Right renal cortex interstitium (tissue), 3 donors: ENCODE measurements around the gene CPT2. TPM values are rescaled to one million over a fixed set of nuclear protein-coding genes. Genes with fewer than 3 reads are reported as not detected.
A peak's percentile ranks its signal among the peaks of the same experiment; 100 is the strongest.

Experiments used
- DNase-seq, 3 donors: peaks; one replicate each; pipeline ENCODE4 v3.0.0-alpha.2; 2013; ENCODE audit warnings: low read depth in 3 of 3, low spot score in 2 of 3
- polyA plus RNA-seq, 3 donors: library from polyadenylated mRNA; unstranded; fragments of 120-200 nt; gene quantifications; one replicate each; pipeline ENCODE4 v1.2.1, GENCODE V29; 2013; ENCODE audit not compliant: insufficient read length in 3 of 3

CPT2 gene
- polyA plus RNA-seq, 3 donors, result 28.0 to 31.3 (median 30.6) TPM

DNA sequence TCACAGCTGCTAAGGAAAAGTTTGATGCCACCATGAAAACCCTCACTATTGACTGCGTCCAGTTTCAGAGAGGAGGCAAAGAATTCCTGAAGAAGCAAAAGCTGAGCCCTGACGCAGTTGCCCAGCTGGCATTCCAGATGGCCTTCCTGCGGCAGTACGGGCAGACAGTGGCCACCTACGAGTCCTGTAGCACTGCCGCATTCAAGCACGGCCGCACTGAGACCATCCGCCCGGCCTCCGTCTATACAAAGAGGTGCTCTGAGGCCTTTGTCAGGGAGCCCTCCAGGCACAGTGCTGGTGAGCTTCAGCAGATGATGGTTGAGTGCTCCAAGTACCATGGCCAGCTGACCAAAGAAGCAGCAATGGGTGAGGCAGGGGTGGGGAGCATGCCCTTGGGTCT is 14.3 kb downstream of the CPT2 start:
- DNase-seq, result no peak

DNA sequence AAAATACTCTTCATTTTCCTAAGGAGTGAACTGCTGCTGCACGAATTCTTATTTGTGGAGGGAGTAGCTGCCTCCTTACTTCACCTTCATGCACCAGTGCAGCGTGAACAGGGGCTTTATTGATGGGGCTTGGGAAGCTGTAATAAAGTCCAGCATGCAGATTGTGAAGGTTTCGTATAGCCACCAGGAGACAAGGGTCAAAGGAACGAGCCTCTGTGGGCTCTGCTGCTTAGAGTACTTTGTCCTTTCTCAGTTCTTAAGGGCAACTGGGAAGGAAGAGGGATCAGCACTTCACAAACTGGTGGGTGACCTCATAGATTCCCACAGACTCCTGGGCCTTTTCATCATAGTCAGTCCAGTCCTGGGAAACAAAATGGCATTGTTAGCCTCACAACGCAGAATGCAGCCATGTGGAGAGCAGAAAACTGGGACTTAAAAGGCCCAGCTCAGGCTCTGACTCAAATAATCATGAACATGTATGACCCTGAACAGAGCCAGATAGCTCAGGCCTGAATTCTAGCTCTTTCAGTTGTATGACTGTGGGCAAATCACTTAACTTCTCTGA is 17.8 kb downstream of the CPT2 start:
- DNase-seq, result no peak

DNA sequence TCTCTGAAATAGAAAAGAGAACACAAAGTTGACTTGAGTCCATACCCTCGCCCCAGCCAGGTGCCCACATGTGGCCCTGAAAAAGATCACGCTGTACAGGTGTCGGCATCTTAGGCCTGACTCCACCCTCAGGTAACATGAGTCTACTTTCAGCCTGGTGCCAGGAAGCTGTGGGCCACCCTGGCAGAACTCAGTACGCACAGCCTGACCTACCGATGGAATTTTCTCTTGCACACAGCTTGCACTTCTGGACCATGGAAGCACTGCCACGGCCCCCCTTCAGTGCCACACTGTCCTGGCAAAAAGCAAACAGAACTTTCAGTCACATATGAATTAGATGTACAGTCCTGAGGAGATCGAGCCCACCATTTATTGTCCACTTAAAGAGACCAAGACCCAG is 21.6 kb downstream of the CPT2 start:
- DNase-seq, result no peak

DNA sequence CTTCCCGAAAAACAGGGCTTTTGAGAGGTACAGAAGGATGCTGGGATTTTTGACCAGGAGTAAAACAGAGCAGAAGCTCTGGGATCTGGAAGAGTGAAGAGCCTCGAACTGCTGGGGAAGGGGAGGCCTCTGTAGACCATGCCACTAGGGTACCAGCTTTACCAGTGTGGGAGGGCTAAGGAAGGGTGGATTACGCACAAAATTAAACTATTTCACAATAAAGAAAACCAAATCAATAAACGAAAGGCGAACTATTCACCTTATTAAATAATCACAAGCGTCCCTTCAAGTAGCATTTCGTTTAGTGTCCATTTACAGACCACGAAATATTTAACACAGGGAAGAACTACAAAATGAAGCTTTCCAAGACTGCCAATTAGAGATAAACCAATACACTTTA is 23.1 kb downstream of the CPT2 start:
- no peak for DNase-seq

DNA sequence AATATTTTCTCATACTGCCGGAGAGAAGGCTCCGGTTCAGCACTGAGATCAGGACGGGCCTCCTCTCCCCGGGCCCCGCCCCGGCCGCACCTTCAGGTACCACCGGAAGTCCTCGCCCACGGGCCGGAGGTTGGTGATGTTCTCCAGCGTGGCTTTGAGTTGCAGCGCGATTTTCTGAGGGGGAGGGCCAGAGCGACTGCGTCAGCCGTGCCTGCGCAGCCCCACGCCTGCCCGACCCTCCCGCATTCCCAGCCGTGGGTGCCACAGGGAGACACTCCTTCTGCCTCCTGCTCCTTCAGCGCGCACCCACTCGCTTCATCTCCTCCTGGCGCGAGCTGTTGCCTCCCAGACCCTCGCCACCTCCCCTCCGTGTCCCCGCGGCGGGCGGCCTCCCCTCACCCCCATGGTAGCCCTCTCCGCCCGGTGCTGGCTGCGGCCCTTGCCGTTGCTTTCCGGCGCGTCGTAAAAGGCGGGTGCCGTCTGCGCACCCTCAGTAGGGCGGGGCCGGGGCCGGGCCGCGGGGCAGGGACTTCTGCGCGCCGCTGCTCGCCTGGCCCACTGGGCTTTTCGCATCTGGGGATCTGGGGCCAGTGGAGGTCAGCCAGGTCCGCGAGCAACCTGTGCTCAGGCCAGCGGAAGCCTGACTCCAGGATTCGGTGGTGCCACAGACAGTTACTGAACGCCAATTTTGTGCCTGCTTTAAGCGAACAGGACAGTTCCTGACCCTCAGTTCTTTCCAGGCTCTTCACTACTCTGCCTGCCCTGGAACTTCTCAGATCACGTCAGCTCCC is 23.7 kb downstream of the CPT2 start, which contains the start of gene CZIB:
Gene CZIB, minus strand, starts transcription at position 464 of the 791 bp plus-strand sequence. Its CDS starts 59 bp downstream, at position 405.
- DNase-seq, result peak; percentile 65 to 88 (median 86)

- DNase-seq, result no peak
Measured at GRCh38 chr1:53220962-53221286, 24.3 kb downstream of the CPT2 start.

GRCh38 chr1:53237638-53238037 is 41.0 kb downstream of the CPT2 start:
- no peak for DNase-seq

DNA sequence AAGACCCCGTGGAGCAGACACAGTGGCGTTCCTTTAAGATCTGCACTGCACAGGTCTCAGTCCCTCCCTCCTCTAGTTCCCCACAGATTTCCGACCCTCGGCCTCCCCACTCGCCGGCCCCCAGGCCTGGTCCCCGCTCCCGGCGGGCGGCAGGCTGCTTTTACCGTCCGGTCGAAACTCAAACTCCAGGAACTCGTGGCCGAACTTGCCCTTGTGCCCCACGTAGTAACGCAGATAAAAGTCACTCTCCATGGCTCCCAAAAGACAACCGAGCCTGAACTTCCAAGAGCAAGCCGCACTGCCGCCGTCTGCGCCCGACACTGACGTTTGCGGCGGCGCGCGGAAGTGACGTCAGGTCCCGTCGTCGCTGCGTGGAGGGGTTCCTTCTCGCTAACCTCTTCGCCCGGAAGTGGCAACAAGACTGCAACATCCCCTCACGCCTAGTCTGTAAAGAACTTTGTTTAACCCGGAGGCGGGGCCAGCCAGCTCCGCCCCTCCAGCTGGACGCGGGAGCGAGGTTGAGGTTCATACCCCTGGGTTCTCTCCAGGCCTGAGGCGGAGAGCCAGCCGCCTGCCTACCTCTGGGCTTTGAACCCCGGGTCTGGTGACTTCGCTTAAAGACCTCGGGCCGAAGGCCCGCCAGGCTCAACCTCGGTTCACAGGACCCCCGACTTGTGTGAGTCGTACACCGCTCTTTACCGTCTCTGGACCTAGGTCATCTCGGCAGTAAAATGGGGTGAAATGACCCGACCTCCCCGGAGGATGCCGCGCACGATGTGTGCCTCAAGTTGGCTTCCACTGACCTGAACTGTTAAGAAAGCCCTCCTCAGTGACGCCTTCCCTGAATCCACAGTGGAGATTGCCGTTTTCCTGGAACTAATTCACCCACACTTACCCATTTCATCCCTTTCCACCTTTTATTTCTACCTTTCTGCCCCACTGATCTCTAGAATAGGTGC is 41.9 kb downstream of the CPT2 start, which contains the start of gene MAGOH:
Gene MAGOH, minus strand, starts transcription at position 322 of the 959 bp plus-strand sequence. Its CDS starts 70 bp downstream, at position 252.
- peak; percentile 87 to 88 (median 88) for DNase-seq

DNA sequence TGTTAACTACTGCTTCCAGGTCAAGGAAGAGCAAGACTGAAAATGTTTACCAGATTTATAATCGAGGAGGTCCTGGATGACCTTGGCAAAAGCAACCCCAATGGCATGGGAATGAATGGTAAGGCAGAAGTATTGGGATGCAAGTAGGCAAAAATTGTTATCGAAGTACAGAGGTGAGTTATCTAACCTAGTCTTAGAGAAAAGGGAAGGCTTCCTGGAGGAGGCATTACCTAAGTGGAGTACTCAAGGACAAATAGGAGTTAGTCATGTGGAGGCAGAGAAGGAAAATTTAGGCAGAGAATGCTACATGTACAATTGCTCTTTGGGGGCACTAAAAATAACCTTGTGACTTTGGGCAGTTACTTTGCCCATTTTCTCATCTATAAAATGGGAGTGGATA is 45.2 kb downstream of the CPT2 start:
- DNase-seq, result no peak

DNA sequence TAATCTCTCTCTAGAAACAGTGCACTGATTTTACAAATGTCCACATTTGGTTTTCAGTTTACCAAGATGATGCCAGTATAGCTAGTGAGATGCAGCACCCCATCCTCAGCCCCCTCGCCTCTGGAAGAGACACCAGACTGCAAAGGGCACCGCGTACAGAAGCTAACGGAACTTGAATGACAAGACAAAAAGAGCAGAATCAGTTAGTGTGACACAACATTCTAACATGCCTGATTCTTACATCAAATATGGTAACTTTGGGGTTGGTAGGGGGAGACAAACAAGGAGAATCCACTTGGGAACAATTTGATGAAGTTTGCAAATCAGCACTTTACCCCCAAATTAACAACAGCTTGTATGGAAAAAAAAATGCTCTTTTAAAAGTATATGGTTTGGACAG is 45.8 kb downstream of the CPT2 start:
- no peak for DNase-seq

DNA sequence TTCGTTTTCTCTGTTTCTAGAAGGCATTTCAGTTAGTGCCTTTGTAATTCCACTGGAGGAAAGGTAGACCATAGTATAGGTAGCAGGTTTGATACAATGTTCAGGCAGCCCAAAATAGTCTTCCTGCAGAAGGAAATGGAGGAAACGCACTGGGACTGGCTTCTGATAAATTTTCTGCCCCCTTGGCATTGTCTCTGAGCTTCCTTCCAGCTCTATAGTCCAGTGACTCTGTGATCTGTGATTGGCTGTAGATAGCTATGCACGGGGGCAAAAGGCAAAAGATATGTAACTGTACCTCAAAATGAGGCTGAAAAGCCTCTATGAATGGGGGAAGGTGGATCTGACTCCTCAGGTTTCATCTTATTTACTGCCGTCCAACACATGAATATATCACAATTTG is 47.5 kb downstream of the CPT2 start:
- no peak for DNase-seq

GRCh38 chr1:53246261-53247134 is 49.9 kb downstream of the CPT2 start:
- no peak for DNase-seq

GRCh38 chr1:53249706-53250105 is 53.1 kb downstream of the CPT2 start:
- no peak for DNase-seq

DNA sequence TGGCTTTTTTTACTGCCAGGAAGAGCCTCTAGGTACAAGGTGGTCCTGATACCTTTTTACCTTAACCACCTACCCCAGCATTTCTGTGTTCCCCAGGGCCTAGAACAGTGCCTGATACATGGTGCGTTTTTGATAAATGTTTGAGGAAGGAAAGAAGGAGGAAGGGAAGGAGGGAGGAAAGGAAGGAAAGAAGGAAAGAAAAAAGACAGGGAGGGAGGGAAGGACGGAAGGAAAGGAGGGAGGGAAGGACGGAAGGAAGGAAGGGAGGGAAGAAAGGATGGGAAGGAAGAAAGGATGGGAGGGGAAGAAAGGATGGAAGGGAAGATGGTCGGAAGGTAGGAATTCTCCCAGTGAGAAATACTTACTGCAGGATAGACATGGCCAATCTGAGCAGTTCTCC is 53.7 kb downstream of the CPT2 start:
- no peak for DNase-seq

DNA sequence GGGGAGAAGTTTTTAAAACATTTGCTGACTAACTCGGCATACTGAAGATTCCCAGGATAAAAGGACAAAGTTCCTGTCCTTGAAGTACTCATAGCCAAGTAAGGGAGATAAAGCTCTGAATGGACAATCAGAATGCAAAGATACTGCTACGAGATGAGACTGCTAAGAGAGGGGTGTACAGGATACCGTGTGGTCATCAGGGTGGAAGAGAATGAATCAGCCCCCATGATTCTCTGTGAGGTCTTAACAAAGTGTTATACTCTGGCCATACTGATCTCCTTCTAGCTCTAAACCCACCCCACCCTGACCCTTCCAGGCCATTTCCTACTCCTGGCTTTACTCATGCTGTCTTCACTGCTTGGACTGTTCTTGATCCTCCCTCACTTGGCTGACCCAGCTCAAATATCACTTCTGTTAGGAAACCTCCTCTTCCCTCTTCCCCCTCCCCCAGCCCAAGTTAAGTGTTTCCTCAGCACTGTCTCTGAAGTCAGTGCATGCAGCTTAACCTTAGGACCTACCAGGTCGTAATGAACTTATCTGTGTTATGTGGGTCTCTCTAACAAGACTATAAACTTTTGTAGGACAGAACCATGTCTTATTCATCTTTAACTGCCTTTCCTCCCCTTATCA is 57.5 kb downstream of the CPT2 start:
- no peak for DNase-seq

GRCh38 chr1:53255031-53255430 is 58.4 kb downstream of the CPT2 start:
- no peak for DNase-seq

DNA sequence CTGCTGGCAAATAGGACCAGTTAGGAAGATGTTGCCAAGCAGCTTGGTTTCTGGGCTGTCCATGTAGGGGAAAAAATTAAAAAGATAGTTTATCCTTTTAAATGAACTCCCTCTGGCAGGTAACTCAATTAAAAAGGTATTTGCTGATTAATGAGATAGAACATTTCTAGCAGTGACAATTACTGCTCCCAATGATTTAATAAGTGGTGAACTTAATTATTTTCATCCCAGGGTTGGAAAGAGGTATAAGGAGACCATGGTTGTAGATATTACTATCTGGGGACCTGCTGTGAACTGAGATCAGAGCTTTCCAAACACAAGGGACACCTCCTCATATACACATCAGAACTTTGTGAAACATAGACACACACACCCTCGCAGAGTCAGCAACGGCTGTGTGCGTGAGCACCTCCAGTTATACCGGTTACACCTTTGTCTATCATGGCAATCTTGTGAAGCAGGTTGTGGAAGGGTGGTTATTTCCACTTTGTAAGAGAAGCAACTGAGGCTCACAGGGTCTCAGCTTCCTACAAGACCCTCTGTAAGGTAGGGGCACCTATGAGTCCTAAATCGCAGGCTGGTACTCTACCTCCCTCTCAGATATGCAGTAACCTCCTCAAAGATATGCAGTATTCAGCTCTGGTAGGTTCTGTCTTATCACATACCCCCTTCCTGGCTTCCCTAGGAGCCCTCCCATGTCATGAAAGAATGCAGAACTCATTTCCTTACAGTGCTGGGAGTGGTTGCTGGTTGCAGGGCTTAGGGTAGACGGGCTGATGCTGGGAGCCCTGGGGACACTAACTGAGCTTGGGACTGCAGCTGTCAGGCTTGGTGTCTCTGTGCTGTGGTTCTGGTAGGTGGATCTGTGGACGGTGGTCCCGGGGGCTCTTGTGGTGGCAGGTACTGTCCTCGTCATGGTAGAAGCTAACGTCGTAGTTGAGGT is 60.2 kb downstream of the CPT2 start:
- no peak for DNase-seq

DNA sequence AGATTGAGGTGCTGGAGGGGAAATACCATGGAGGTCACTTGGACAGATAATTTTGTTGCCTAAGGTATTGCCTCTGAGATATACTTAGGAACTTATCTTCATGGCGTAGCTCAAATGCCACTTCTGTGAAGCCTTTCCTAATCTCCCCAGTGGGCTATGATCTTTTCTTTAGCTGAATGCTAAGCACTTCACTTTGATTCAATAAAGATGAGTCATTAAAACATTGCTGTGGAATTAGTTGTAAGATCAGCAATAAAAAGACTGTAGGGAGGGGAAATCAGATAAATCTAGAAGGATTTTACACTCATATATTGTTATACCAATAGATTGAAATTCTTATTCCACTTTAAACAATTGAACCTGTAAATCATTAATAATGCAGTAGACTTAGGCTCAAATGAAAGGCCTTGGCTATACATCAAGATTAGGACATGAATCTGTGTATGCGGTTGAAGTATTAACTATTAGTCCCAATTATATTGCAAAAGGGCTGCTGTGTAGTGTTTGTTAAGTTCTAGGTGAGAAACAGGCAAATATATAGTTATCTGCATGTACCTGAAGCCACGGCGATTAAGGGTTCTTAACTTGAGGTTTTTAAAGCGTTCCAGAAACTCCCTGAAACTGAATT is 60.9 kb downstream of the CPT2 start:
- no peak for DNase-seq
